ENCODE measurements around the gene FBXO28. TPM values are rescaled to one million over a fixed set of nuclear protein-coding genes. Genes with fewer than 3 reads are reported as not detected.

FBXO28 gene
- total RNA-seq = 27.5 and 30.4 TPM in 2 replicates

- Mint-ChIP-seq H3K27me3 (peaks cover 4% of the 10 kb centered on the region), H3K36me3 (ENCODE audit: low read depth) (peaks cover 8% of the 10 kb centered on the region), H3K4me3 (peak within 1 kb of the TSS; percentile 92), H3K4me1 (peaks cover 28% of the 10 kb centered on the region), H3K27ac (peak within 1 kb of the TSS; percentile 94), H3K9me3 (no peaks in the 10 kb centered on the region)
- DNase-seq (peak; percentile 84), ATAC-seq (ENCODE audit: low read depth) (peak; percentile 95)
- TF ChIP-seq CTCF (IDR thresholded peaks at IDR 0.05) = no peak
- CTCF ChIA-PET = interaction anchor here (0.7 to 4.5 kb wide), 3 partner anchors 131 to 219 kb away, joined by 3 to 55 read pairs (median 3); partner anchors contain the start of gene NVL
- POLR2A ChIA-PET = interaction anchor here (1.0 to 1.3 kb wide), 4 partner anchors 55 to 216 kb away, joined by 4 to 9 read pairs (median 7); partner anchors contain the start of genes DEGS1 and NVL
- intact Hi-C loops (cut with micrococcal nuclease) = loop anchor here (1.0 to 10.0 kb wide), 7 partner anchors 69 to 416 kb away; partner anchors contain the start of genes CNIH4, DEGS1, NVL and WDR26
Measured at GRCh38 chr1:224113918-224114786, at the start of gene FBXO28. Gene FBXO28 (plus strand): TSS chr1:224114111. CDS start chr1:224114130, 19 bp downstream.

GRCh38 chr1:224064150-224064549, 49.8 kb upstream of the FBXO28 start:
- Mint-ChIP-seq H3K4me1 (peaks cover 3% of the 10 kb centered on the region), H3K27ac (no peak overlapping the region), H3K27me3 (peaks cover 6% of the 10 kb centered on the region), H3K4me3 (no peak overlapping the region), H3K36me3 (ENCODE audit: low read depth) (no peaks in the 10 kb centered on the region), H3K9me3 (no peaks in the 10 kb centered on the region)
- ChIA-PET POLR2A (no interaction called here), CTCF (no interaction called here)
- intact Hi-C loops (cut with micrococcal nuclease) = no loop called here
- DNase-seq (no peak), ATAC-seq (ENCODE audit: low read depth) (no peak)
- TF ChIP-seq CTCF (IDR thresholded peaks at IDR 0.05) = no peak

GRCh38 chr1:224065455-224065854, 48.5 kb upstream of the FBXO28 start:
- Mint-ChIP-seq H3K27ac (no peak overlapping the region), H3K27me3 (peaks cover 11% of the 10 kb centered on the region), H3K9me3 (no peaks in the 10 kb centered on the region), H3K36me3 (ENCODE audit: low read depth) (no peaks in the 10 kb centered on the region), H3K4me1 (peaks cover 3% of the 10 kb centered on the region), H3K4me3 (no peak overlapping the region)
- ChIA-PET POLR2A (interaction anchor here (0.6 kb wide), 1 partner anchor 9 kb away, joined by 5 read pairs; no protein-coding TSS in a partner anchor), CTCF (no interaction called here)
- DNase-seq (no peak), ATAC-seq (ENCODE audit: low read depth) (no peak)
- intact Hi-C loops (cut with micrococcal nuclease) = no loop called here
- TF ChIP-seq CTCF (IDR thresholded peaks at IDR 0.05) = no peak

- intact Hi-C loops (cut with micrococcal nuclease) = no loop called here
- Mint-ChIP-seq H3K27ac (no peak overlapping the region), H3K4me3 (no peak overlapping the region), H3K36me3 (ENCODE audit: low read depth) (no peaks in the 10 kb centered on the region), H3K9me3 (no peaks in the 10 kb centered on the region), H3K27me3 (peaks cover 22% of the 10 kb centered on the region), H3K4me1 (peaks cover 3% of the 10 kb centered on the region)
- ATAC-seq (ENCODE audit: low read depth) (no peak), DNase-seq (no peak)
- ChIA-PET CTCF (no interaction called here), POLR2A (no interaction called here)
- no peak for TF ChIP-seq CTCF (IDR thresholded peaks at IDR 0.05)
Measured at GRCh38 chr1:224067207-224067606, 46.7 kb upstream of the FBXO28 start.

All from activated B cell treated with CpG ODN at 0.5 μM for 24 hours (primary cell).